ENCODE measurements around the gene TRIM3. TPM values are rescaled to one million over a fixed set of nuclear protein-coding genes. Genes with fewer than 3 reads are reported as not detected.

TRIM3 gene
- total RNA-seq, 1 experiment from 2014 or later = 14.4 TPM

DNA sequence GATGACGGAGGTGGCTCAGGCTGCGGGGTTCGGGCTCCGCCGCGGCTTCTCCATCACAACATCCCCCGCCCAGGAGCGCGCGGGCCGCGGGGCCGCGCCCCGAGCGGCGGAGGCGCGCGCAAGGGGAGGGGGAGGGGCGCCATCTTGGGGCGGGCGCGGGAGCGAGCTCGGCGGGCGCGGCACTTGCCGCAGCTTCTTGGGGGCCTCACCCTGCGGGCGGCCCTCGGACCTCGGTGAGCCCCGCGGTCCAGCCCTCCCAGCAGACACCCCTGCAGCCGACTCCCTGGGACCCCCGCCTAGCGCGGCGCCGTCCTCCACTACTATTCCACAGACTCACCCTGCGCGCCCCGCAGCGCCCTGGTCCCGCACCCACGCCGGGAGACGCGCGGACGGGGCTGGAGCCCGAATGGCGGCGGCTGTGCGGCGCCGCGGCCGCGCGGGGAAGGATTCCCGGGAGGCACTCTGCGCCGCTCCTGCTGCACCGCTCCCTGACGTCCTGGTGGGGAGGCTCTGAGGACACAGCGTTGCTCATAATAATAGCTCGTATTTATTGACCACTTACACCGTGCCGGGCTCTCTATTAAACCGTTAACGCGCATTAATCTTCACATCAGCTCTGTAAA is 54.6 kb downstream of the TRIM3 start, which contains the start of gene APBB1:
Gene APBB1, minus strand, starts transcription at position 86 of the 623 bp plus-strand sequence. CDS start 7,747 bp downstream, outside the sequence.
- no peak within 1 kb of the TSS for H4K5ac ChIP-seq (ENCODE audit: insufficient read length, low read depth, low read length)
- no peak within 1 kb of the TSS for H2BK120ac ChIP-seq (ENCODE audit: low read depth, low read length, poor library complexity, severe bottlenecking)
- DNase-seq = peak; percentile 66
- H3K14ac ChIP-seq (ENCODE audit: insufficient read depth, low read length) = no peak within 1 kb of the TSS
- no peak within 1 kb of the TSS for H3K4ac ChIP-seq (ENCODE audit: low read depth, low read length)
- TF ChIP-seq, protein P1, sequence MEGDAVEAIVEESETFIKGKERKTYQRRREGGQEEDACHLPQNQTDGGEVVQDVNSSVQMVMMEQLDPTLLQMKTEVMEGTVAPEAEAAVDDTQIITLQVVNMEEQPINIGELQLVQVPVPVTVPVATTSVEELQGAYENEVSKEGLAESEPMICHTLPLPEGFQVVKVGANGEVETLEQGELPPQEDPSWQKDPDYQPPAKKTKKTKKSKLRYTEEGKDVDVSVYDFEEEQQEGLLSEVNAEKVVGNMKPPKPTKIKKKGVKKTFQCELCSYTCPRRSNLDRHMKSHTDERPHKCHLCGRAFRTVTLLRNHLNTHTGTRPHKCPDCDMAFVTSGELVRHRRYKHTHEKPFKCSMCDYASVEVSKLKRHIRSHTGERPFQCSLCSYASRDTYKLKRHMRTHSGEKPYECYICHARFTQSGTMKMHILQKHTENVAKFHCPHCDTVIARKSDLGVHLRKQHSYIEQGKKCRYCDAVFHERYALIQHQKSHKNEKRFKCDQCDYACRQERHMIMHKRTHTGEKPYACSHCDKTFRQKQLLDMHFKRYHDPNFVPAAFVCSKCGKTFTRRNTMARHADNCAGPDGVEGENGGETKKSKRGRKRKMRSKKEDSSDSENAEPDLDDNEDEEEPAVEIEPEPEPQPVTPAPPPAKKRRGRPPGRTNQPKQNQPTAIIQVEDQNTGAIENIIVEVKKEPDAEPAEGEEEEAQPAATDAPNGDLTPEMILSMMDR (conservative IDR thresholded peaks at IDR 0.05) = no peak
- no peak within 1 kb of the TSS for H2AFZ ChIP-seq (ENCODE audit: low read length)
- no peak within 1 kb of the TSS for H3K23ac ChIP-seq (ENCODE audit: insufficient read length, low read depth, low read length)
- H3K27me3 Mint-ChIP-seq (ENCODE audit: low read depth) = peaks cover 39% of the 10 kb centered on the region
- 0 out of 2 replicates have a peak, but pooled peaks cover 3% of the 10 kb centered on the region for H3K4me1 ChIP-seq (ENCODE audit: insufficient read depth, low read length)
- no peak within 1 kb of the TSS for H3K56ac ChIP-seq (ENCODE audit: insufficient read length, low read depth, low read length)
- H2BK20ac ChIP-seq (ENCODE audit: low read depth, low read length, poor library complexity, severe bottlenecking) = no peak within 1 kb of the TSS
- H2BK5ac ChIP-seq (ENCODE audit: insufficient read length, low read length) = no peak within 1 kb of the TSS
- no peak within 1 kb of the TSS for H2BK15ac ChIP-seq (ENCODE audit: low read depth, low read length)
- peak within 1 kb of the TSS in 1 of 2 experiments; percentile 77; a peak in 4 of 5 replicates for H3K4me3 Mint-ChIP-seq
- H3K4me2 ChIP-seq (ENCODE audit: insufficient read depth, insufficient read length, low read length) = peak within 1 kb of the TSS; percentile 47
- no peak within 1 kb of the TSS for H3T11ph ChIP-seq (ENCODE audit: low read length)
- H4K20me1 ChIP-seq (ENCODE audit: control insufficient read depth, insufficient read depth, insufficient read length) = no peaks in the 10 kb centered on the region
- no peaks in the 10 kb centered on the region for H3K36me3 Mint-ChIP-seq (ENCODE audit: insufficient read depth in 1 of 3, low read depth in 3 of 3)
- H2AK5ac ChIP-seq (ENCODE audit: insufficient read length, low read length) = no peak within 1 kb of the TSS
- no peak within 1 kb of the TSS for H2BK12ac ChIP-seq (ENCODE audit: insufficient read length, low read depth, low read length)
- H3K27me3 ChIP-seq (ENCODE audit: insufficient read depth, low read length) = peaks cover 5% of the 10 kb centered on the region; the same call in 1 of the 2 replicates
- no peak within 1 kb of the TSS for H3K27ac Mint-ChIP-seq
- H3K79me2 ChIP-seq (ENCODE audit: insufficient read depth, low read length) = no peaks in the 10 kb centered on the region
- H3K9me3 ChIP-seq (ENCODE audit: control insufficient read depth, low read depth, low read length) = no peaks in the 10 kb centered on the region
- peaks cover 3 to 4% of the 10 kb centered on the region in 2 experiments for H3K4me1 Mint-ChIP-seq
- no peak within 1 kb of the TSS for H3K9ac ChIP-seq (ENCODE audit: extremely low read depth, insufficient read length, low read length)
- H3K18ac ChIP-seq (ENCODE audit: insufficient read length, low read depth, low read length) = no peak within 1 kb of the TSS
- no peak within 1 kb of the TSS for H3K27ac ChIP-seq (ENCODE audit: insufficient read length, low read depth, low read length)
- H4K91ac ChIP-seq (ENCODE audit: insufficient read length, low read depth, low read length) = no peak within 1 kb of the TSS
- no peak within 1 kb of the TSS for H4K8ac ChIP-seq (replicated peaks; ENCODE audit: insufficient read length, low read depth, low read length)
- no CpG with 5 or more reads among the region's 75 CpGs for WGBS (ENCODE audit: extremely low coverage, insufficient read length, low lambda C conversion rate)
- H3K79me1 ChIP-seq (ENCODE audit: insufficient read depth, low read depth, low read length, poor library complexity, severe bottlenecking) = no peaks in the 10 kb centered on the region
- no peaks in the 10 kb centered on the region for H3K9me3 Mint-ChIP-seq
- peaks cover 6% of the 10 kb centered on the region for H3K23me2 ChIP-seq (ENCODE audit: insufficient read length, low read depth, low read length, poor library complexity, severe bottlenecking)

All from H9 (cell line).